T-helper 1 cell (primary cell): Measurements from ENCODE around the gene TDRD15.
"Not testable (repeated sequence)": the region's sequence is repeated elsewhere in the genome, so short reads cannot be mapped to it uniquely, and the experiment has no call there.

Source experiments
- DNase-seq, 5 donors: peaks; one replicate each; pipeline ENCODE4 v3.0.0-alpha.2; 2012 to 2020
- total RNA-seq, 4 donors: gene quantifications; one replicate each; lab custom pipeline; 2026; lab: John Stamatoyannopoulos, UW

The TDRD15 gene
- 0 to 0.46 (median 0.08) reads per million in 4 donors for total RNA-seq

DNA sequence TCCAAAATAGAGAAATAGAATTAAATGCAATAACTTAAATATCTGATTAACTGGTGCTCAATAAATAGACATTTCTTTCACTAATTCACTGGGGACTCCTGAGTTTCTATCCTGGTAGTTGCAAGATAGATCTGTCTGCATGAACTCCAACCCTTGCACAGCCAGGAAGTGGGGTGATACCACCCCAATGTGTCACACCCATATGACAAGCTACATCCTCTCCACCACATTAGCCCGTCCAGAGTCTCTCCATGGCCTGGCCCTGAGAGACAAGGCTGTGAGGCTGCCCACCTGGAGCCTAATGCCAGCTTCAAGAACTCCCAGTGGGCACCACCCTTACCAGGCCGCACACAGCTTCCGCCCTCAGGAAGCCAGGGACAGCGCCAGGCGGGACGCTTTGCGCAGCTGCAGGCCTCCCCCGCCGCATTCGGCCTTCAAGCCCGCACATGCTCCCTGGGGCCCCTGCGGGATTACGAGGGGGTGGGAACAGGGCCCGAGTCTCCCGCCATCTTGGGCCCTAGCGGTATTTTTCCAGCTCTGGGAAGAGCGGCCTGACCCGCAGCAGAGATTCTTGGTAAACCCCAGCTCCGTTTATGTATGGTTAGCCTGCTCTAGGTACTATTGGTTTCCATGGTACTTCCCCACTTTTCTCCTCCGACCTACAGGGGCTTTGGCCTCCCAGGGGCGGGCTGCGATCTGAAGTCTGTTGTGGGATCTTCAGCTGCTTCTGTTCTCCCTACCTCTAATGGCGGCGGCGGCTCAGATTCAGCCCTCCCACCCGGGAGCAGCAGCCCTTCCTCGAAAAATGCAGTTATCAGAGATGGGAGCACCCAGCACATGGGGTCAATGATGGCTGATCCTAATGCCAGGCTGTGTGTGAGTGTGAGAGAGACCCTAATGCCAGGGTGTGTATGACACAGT, at the start of gene TDRD15:
Gene TDRD15 (plus strand): TSS at position 496 of the 921 bp plus-strand sequence. CDS start 13,500 bp downstream, outside the sequence.
- DNase-seq: no peak

DNA sequence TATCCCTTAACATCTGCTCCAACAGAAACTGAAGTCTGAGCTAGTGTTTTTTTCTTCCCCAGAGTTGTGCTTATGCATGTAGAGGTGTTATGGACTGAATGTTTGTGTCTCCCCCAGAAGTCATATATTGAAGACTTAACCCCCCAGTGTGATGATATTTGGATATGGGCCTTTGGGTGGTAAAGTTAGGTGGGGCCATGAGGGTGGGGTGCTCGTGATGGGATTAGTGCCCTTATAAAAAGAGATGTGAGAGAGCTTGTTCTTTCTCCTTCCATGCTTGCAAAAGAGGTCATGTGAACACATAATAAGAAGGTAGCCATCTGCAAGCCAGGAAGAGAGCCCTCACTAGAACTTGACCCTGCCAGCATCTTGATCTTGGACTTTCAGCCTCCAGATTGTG, 45.5 kb upstream of the TDRD15 start:
- DNase-seq: no peak

DNA sequence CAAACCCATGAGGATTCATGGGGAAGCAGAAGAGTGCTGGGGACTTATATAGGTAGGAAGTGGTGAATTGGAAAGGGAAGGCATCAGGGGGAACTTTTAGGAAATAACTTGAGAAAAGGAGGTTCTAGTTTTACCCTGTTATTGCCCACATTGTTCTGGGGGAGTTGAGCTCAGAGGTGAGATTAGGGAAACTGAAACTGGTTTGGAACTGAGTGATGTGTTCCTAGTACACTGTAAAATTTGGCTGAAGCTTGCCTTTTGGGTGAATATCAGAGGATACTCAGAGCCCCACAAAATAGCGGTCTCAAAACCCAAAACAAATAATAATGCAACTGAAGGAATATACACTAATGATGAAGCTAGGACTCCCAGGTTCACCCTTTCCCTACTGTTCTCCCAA, 40.3 kb upstream of the TDRD15 start:
- DNase-seq: no peak

DNA sequence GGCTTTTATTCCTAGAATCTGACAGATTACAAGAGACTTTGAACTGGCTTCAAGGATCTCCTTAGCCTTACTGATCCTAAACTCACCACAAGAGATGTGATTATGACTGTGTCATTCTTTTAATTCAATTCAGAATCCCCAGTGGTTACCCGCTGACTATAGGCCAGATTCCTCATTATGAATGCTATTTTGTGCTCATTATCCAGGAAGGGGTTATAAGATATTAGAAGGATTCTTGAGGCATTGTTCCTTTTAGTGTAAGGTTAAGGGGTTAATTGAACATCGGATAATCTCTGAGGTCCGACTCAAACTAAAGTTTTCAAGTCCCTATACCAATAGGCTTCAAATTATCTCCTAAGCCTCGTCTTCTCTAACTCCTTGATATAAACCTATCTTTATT, 39.4 kb upstream of the TDRD15 start:
- no peak for DNase-seq

DNA sequence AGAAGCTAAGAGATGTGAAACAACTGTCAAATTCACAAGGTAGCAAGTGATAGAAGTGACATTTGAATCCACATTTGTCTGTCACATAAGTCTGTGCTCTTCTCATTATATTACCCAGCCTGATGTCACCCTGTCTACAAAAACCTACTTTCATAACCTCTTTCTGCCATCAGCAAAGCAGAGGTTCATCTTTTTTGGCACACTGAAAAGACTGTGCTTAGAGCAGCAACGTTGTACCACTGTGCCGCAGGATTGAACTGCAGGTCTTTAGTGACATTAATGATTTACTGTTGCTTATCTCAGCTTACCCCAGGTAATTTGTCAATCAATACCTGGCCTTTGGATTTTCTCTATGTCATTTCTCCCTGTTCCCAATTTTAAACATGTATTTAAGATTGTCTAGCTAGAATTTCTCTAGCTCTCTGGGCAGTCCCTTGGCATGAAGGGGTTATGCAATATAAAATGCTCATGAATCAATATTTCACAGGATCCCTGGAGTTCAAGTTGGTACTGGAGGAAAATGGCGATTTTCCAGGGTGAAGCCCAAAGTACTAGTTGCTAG, 31.4 kb upstream of the TDRD15 start:
- DNase-seq: no peak

DNA sequence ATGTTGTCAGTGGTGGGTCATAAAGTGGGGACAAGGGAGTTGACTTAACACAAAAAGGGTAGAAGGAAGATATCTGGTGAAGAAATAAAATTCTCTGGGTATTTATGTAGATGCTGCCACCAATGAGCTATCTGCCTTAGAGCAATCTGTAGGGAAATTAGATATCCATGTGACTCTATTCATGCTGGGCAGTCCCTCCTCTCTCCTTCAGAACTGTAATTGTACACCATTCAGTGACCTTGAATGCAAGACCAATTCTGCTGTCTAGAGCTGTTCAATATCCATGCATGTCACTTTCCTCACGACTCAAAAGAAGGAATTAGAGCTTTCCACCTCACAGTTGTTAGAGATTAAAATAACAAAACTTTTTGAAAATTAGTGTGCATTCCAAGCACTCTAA, 28.6 kb upstream of the TDRD15 start:
- no peak for DNase-seq

DNA sequence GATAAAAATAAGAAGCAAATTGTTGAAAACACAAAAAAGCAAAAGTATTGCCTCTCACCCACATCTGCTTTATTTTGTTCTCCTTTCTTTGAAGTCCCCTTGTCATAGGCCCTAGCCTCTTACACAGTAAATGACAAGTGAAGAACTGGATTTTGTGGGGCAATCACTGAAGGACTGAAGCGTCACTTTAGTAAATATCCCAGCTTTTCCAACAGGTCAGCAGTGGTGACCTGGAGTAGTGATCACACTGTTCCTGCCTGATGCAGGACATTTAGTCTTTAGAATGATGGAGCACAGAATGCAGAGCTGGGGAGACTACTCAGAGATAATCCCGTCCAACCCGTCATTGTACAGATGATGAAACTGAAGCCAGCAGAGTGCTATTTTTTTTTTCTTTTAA, 28.1 kb upstream of the TDRD15 start:
- DNase-seq: no peak

DNA sequence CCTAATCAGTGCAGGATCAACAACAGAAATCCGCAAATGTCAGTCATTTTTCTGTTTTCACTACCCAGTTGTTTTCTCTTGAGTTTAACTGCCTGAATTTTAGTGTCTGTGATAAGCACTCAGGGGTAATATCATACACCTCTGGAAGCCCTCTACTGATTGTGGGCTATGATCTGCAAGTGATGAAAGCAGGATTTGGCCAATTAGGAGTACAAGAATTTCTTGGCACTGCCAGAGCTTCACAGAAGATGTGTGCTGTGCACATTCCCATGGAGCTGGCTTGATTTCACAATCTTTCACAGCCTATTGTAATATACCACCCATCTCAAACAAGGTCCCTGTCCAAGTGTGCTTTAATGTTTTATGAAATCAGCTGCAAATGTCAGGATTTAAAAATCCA, 27.3 kb upstream of the TDRD15 start:
- DNase-seq: no peak

DNA sequence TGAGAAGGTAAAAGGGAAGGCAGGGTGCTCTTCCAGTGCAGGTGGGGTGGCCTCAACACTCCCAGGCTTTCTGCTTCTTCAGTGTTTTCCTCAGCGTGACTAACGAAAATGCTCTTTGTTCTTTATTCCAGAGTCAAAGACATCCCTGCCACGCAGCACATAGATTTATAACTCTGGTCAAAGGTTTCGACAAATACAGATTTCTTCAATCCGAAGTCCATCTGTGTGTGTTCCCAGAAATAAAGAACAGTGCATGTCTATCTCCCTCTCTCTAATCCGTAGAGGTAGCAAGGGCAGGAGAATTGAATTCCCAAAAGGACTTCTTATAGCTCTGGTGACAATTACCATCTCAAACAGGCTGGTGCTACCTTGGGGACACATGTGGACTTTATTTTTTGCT, 26.4 kb upstream of the TDRD15 start:
- DNase-seq: no peak

DNA sequence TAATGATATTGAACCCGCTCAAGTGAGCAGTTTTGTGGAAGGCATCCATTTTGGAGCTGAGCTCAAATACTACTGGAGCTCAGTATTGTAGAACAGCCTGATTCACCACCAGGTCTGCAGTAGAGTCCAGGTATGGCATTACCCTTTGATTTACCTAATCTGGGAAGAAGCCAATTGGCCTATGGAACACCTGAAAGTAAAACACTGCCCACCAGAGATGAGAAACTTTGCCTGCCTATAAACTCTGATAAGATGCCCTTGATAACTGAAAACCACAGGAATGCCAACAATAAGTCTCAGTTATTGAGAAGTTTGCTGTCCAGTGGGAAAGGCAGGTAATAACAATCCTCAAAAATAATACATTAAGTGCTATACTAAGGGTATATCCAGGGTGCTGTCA, 25.5 kb upstream of the TDRD15 start:
- no peak for DNase-seq

DNA sequence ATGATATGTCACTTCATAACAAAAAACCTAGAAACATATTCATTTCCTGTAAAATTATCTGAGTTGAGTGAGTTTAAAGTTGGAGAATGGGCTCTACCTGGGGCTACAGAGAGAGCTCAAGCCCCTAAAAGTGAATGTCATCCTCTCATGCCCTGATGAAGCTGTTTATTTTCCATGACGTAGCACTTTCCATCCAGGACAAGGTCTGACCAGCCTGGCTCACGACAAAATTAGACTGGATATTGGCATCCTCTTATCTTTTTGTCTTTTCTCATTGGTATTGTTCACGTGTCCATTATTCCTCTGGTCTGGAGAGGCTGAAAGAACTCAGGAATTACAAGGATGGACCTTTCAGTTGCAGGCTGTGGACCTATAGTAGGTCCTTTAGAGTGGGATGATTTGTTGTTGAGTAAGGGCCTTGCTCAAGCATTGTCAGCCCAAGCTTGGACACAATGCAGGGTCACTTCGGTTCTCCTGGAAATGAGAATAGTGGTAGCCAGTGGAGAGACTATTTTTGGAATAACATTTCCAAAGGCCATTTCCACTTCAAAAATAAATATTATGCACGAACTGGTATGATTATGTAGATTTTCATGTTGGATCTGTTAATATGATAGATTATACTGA, 24.4 kb upstream of the TDRD15 start:
- DNase-seq: no peak

DNA sequence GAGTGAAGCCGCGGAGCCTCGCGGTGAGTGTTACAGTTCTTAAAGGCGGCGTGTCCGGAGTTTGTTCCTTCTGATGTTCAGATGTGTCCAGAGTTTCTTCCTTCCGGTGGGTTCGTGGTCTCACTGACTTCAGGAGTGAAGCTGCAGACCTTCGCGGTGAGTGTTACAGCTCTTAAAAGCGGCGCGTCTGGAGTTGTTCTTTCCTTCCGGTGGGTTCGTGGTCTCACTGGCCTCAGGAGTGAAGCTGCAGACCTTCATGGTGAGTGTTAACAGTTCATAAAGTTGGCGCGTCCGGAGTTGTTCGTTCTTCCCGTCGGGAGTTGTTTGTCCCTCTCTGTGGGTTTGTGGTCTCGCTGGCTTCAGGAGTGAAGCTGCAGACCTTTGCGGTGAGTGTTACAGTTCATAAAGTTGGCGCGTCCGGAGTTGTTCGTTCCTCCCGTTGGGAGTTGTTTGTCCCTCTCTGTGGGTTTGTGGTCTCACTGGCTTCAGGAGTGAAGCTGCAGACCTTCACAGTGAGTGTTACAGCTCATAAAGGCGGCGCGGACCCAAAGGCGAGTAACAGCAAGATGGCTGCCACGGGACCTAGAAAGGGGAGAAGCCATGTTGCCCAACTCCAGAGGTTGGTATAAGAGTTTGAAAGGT, 22.1 kb upstream of the TDRD15 start:
- DNase-seq: not testable (repeated sequence)

DNA sequence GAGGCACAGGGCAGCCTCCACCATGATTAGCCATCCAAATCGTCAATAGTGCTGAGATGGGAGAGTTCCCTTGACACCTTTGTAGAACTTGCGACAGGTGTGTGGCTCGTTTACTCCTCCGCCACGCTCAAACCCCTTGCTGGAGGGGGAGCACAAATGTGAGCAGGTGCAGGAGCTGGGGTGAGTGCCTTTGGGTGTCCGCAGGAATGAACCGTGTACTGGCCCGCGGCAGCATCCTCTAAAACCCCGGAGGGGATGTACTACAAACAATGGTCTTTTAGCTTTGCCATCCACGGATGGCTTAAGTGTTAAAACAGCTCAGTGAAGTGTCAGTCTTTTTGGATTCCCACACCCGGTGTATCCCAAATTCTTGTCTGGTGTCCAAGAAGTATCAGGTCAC, 21.4 kb upstream of the TDRD15 start:
- no peak for DNase-seq

DNA sequence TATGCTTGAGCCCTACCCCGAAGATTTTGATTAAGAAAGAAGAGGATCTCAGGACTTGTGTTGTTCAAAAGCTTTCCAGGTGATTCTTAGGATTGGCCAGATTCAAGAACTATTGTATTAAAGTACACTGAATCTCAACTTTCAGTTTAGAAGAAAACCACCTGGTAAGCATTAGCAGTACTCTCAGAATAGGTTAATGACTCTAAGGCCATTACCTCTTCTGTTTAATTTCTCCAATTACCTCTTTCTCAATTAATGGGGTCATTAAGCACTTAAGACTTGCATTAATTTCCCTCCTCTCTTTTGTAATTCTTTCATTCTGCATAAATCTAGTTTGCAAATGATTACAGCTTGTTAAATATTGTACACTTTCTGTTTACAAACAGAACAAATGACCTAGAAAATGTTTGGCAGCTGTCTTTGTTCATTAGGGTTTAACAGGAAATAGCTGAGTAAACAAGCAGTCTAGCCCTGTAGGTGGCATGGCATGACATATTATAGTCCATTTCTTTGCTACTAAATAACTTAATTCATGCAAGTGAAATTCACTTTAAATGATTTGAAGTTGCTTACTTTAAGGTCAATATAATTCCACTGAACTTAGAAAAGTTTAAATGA, 20.4 kb upstream of the TDRD15 start:
- no peak for DNase-seq

DNA sequence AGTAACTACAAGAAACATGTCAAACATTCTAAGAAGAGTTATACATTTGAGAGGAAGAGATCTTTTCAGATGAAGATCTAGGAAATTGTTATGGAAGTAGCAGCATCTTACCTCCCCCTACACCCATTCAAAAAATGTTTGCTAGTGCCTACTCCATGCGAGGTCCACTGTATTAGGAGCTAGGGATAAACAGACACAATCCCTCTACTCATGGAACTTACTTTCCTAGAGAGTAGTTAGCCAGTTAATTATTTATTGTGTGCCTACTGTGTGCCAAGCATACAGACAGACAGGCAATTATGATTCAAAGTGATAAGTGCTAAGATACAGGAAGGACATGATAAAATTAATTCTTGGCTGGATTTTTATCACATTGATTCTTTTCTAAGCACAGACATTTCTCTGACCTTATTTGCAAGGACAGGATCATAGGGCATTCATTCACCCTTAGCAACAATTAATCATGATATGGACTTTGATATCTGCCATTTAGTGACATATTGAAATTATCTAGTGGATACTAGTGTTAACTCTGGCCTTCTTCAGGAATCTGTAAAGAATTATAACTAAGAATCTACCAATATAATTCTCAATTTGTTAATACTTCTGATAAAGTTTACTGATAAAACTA, 19.6 kb upstream of the TDRD15 start:
- DNase-seq: no peak

DNA sequence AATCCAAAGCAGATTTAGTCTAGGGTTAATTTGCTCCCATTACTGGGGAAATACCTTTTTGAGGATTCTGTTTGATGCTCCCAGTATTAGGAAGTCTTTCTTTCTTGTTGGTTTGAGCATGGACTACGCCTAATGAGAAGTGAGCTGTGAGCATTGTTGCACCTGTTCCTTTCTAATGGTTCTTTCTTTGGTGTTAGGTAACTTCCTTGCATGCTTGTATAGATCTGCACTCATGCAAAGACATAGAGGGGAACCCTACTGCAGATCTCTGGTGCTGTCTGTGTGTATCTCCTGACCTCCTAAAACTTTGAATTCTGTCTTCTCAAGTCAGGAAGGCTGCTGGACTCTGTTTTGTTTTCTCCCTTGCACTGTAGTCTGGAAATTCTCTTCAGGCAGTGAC, 12.8 kb upstream of the TDRD15 start:
- DNase-seq: no peak

DNA sequence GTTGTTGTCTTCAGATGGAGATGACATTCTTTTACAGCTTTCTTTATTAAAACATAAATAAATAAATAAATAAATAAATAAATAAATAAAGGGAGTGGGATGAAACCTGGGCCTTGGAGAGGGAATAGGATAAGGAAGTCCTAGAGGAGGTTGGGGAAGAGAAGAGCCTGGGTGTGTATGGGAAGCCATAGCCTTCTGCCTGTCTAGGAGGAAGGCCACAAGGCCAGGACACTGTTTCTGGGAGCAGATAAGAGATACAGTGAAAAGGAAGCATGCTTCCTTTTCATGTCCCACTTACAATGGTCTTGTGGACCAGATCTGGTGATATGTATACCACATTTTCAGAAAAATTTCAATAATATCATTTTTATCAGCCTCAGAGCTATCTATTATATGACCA, 6.1 kb upstream of the TDRD15 start:
- DNase-seq: no peak

DNA sequence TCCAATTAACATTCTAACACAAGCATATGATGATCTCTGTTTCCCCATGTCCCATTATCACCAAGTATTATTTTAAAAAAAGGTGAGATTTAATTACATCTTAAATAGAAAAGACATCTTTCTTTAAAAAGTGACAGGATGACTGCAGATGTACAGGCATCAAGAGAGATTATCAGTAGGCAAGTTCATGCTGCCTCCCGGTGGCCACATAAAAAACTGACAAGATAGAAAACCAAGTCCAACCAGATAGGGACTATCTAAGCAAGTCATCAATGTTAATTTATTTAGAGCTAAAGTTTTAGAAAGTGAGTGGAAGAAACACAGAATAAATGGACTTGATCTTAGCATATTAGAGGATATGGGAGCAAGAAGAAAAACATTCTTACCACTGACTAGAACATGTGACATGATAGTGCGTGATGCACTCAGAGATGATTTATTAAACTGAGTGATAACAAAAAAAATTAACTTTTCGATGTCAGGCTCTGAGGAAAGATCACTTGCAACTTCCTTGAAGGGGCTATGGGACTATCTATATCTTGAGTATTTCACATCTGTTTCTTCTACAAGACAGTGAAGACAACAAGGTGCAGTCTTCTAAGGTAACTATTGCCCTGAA, 5.4 kb upstream of the TDRD15 start:
- DNase-seq: peak in 1 of 5 donors; percentile 3

DNA sequence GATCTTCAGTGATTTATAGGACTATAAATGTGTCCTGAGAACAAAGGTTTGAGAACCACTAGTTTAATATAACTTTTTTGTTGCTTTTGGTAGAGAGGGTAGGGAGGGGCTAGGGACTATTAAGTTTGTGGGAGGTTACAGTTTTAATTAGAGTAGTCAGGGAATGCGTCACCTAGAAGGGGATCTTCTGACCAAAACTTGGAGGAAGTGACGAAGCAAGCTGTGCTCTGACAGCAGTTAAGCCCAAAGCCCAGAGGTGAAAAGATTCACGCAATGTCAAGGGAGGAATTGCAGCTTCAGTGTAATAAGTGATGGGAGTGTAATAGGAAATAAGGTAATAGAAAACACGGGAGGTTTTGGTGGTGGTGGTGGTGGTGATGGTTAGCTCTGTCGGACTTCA, 8.1 kb downstream of the TDRD15 start:
- no peak for DNase-seq

DNA sequence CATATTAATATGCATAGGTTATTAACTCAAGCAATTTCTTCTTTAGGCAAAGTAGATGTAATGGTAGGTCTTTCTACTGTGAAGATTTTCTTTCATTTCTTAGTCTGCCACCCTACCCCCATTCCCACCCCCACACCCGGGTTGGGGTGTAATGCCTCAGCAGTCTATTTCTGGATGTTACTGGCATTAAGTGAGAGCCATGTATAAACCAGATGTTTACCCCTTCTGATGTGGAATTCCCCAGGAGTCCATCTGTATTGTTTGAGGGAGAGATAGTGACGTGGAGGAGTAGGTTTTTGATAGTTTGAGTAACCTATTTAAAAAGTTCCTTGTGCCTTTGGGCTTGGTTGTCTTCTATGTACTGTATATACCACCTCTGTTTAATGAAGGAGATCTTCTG, 11.8 kb downstream of the TDRD15 start:
- no peak for DNase-seq

DNA sequence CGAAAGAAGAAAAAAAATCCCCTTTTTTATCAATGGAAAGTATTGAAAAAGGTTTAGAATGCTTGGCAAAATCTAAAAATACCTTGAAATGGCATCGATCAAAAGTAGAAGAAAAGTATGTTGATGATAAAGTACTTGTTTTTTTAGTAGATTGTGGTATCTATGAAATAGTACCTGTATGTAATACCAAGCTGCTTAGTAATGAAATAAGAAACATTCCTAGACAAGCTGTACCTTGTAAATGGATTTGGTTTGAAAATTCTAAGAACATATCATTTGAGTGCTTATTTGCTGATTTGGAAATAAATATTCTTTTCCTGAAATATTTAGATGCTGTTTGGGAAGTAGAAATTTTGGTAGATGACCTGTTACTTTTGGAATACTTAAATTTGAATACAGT, 18.4 kb downstream of the TDRD15 start:
- DNase-seq: no peak

DNA sequence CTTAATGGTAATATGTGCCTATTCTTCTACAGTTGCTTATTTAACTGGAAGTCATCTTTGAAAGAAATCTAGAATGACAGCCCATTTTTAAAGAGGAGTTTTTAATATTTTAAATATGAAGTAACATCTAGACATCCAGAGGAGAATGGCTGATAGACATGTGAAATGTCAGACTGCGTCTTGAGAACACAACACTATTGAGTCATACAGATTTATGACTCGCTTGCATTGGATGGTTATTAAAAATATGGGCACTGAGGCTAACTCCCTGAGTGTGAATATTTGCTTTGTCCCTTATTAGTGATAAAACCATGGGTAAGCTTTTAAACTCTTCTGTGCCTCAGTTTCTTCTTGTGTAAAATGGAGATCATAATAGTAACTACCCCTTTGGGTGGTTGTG, 22.9 kb downstream of the TDRD15 start:
- DNase-seq: no peak
